ENCODE measurements around the gene TCIRG1. TPM values are rescaled to one million over a fixed set of nuclear protein-coding genes. Genes with fewer than 3 reads are reported as not detected.

The TCIRG1 gene
- total and polyA plus RNA-seq, 2 of the 13 experiments (the other 11 are each of a cell fraction or from before 2014, with no cell fraction given), result 48.0 to 69.6 TPM

DNA sequence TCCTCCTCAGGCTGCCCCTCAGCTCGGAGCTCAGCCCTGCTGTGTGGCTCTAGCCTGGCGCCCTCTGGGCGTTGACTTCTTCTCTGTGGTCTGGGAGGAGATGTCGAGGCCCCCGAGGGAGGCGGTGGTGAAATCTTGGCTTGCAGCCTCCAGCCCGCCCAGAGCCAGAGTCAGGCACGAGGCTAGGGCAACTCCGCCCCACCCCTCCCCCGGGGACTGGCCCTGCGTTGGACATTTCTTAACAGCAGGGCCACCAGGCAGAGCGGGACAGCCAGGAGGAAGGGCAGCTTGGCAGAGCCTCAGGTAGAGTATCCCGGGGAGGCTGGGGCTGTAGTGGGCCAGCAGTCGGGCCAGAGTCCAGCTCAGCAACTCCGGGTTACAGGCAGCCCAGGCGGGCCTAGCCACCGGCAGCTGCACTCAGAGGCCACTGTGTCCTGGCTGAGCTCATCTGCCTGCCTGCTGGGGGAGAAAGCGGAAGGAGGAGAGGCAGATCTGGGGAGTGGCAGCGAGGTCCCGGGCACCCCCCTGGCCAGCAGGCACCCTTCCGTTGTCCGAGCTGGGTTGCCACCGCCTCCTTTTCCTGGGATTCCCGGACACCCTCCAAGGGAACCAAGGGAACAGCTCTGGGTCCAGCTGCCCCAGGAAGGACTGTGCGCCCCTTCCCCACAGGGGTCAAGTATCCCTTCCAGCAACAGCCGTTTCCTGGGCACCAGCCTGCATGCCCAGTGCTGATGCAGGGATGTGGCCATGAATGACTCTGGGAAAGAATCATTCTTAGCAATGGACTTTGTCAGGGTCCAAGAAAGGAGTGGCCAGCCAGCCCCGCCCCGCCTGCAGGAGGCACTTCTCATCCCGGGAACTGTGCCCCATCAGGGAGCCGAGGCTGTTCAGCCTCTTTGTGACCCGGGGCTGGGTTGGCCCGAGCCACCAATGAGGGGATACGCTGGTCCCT, 28.5 kb upstream of the TCIRG1 start, which contains the start of gene ALDH3B1 (continued):
- TF ChIP-seq, protein P1, sequence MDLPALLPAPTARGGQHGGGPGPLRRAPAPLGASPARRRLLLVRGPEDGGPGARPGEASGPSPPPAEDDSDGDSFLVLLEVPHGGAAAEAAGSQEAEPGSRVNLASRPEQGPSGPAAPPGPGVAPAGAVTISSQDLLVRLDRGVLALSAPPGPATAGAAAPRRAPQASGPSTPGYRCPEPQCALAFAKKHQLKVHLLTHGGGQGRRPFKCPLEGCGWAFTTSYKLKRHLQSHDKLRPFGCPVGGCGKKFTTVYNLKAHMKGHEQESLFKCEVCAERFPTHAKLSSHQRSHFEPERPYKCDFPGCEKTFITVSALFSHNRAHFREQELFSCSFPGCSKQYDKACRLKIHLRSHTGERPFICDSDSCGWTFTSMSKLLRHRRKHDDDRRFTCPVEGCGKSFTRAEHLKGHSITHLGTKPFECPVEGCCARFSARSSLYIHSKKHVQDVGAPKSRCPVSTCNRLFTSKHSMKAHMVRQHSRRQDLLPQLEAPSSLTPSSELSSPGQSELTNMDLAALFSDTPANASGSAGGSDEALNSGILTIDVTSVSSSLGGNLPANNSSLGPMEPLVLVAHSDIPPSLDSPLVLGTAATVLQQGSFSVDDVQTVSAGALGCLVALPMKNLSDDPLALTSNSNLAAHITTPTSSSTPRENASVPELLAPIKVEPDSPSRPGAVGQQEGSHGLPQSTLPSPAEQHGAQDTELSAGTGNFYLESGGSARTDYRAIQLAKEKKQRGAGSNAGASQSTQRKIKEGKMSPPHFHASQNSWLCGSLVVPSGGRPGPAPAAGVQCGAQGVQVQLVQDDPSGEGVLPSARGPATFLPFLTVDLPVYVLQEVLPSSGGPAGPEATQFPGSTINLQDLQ (CRISPR knock-in tag; IDR thresholded peaks at IDR 0.05), result 0 out of 2 replicates have a peak, but pooled peaks have one; percentile 51
- TF ChIP-seq, protein P2, sequence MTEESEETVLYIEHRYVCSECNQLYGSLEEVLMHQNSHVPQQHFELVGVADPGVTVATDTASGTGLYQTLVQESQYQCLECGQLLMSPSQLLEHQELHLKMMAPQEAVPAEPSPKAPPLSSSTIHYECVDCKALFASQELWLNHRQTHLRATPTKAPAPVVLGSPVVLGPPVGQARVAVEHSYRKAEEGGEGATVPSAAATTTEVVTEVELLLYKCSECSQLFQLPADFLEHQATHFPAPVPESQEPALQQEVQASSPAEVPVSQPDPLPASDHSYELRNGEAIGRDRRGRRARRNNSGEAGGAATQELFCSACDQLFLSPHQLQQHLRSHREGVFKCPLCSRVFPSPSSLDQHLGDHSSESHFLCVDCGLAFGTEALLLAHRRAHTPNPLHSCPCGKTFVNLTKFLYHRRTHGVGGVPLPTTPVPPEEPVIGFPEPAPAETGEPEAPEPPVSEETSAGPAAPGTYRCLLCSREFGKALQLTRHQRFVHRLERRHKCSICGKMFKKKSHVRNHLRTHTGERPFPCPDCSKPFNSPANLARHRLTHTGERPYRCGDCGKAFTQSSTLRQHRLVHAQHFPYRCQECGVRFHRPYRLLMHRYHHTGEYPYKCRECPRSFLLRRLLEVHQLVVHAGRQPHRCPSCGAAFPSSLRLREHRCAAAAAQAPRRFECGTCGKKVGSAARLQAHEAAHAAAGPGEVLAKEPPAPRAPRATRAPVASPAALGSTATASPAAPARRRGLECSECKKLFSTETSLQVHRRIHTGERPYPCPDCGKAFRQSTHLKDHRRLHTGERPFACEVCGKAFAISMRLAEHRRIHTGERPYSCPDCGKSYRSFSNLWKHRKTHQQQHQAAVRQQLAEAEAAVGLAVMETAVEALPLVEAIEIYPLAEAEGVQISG (CRISPR knock-in tag; IDR thresholded peaks at IDR 0.05), result peak; percentile 59; the same call in 1 of the 2 replicates
- TF ChIP-seq, protein P3, sequence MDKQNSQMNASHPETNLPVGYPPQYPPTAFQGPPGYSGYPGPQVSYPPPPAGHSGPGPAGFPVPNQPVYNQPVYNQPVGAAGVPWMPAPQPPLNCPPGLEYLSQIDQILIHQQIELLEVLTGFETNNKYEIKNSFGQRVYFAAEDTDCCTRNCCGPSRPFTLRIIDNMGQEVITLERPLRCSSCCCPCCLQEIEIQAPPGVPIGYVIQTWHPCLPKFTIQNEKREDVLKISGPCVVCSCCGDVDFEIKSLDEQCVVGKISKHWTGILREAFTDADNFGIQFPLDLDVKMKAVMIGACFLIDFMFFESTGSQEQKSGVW (CRISPR knock-in tag; IDR thresholded peaks at IDR 0.05; ENCODE audit: borderline replicate concordance), result no peak
- TF ChIP-seq, protein P4, sequence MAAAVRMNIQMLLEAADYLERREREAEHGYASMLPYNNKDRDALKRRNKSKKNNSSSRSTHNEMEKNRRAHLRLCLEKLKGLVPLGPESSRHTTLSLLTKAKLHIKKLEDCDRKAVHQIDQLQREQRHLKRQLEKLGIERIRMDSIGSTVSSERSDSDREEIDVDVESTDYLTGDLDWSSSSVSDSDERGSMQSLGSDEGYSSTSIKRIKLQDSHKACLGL (CRISPR knock-in tag; IDR thresholded peaks at IDR 0.05), result no peak
- TF ChIP-seq, protein P5, sequence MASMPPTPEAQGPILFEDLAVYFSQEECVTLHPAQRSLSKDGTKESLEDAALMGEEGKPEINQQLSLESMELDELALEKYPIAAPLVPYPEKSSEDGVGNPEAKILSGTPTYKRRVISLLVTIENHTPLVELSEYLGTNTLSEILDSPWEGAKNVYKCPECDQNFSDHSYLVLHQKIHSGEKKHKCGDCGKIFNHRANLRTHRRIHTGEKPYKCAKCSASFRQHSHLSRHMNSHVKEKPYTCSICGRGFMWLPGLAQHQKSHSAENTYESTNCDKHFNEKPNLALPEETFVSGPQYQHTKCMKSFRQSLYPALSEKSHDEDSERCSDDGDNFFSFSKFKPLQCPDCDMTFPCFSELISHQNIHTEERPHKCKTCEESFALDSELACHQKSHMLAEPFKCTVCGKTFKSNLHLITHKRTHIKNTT (CRISPR knock-in tag; IDR thresholded peaks at IDR 0.05), result no peak
- TF ChIP-seq, protein P6, sequence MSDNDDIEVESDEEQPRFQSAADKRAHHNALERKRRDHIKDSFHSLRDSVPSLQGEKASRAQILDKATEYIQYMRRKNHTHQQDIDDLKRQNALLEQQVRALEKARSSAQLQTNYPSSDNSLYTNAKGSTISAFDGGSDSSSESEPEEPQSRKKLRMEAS (IDR thresholded peaks at IDR 0.05), result peak; percentile 89
- TF ChIP-seq ZNF781 (CRISPR knock-in tag; IDR thresholded peaks at IDR 0.05; ENCODE audit: borderline replicate concordance, not compliant biosample characterization) (peak; percentile 50), GABPB1 (CRISPR knock-in tag; IDR thresholded peaks at IDR 0.05) (peak; percentile 53; the same call in 1 of the 2 replicates), ZNF282 (IDR thresholded peaks at IDR 0.05; ENCODE audit: partially characterized antibody) (no peak), DMAP1 (CRISPR knock-in tag; IDR thresholded peaks at IDR 0.05) (peak; percentile 70; the same call in 1 of the 2 replicates)

Data from HepG2 (cell line).